ENCODE measurements around the gene HES3. TPM values are rescaled to one million over a fixed set of nuclear protein-coding genes. Genes with fewer than 3 reads are reported as not detected.

The HES3 gene
- total RNA-seq, 1 donor from 2014 or later: not detected

DNA sequence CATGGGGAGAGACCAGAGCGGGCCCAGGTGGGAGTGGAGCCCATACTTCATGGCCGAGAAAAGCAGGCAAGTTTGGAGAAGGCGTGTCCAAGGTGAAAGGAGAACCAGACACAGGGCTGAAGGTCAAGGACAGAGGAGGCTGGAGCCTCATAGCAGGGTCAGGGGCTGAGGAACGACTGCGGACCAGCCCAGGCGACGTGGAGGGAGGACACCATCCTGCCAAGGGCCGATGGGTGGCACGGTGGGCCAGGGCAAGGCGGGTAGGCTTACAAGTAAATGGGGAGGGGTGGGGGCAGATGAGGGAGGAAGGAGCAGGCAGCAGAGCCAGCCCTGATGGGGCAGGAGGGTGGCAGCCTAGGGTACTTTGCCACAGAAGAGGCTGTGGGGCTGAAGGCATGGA is 35.1 kb downstream of the HES3 start:
- no peak overlapping the region for H3K4me3 Mint-ChIP-seq (ENCODE audit: unreplicated experiment)
- TF ChIP-seq, protein P1, sequence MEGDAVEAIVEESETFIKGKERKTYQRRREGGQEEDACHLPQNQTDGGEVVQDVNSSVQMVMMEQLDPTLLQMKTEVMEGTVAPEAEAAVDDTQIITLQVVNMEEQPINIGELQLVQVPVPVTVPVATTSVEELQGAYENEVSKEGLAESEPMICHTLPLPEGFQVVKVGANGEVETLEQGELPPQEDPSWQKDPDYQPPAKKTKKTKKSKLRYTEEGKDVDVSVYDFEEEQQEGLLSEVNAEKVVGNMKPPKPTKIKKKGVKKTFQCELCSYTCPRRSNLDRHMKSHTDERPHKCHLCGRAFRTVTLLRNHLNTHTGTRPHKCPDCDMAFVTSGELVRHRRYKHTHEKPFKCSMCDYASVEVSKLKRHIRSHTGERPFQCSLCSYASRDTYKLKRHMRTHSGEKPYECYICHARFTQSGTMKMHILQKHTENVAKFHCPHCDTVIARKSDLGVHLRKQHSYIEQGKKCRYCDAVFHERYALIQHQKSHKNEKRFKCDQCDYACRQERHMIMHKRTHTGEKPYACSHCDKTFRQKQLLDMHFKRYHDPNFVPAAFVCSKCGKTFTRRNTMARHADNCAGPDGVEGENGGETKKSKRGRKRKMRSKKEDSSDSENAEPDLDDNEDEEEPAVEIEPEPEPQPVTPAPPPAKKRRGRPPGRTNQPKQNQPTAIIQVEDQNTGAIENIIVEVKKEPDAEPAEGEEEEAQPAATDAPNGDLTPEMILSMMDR (IDR thresholded peaks at IDR 0.05): no peak
- DNase-seq (ENCODE audit: low spot score): no peak
- no peaks in the 10 kb centered on the region for H3K9me3 Mint-ChIP-seq (ENCODE audit: low read depth)
- peaks cover 2% of the 10 kb centered on the region for H3K36me3 Mint-ChIP-seq (ENCODE audit: low read depth)
- no peak overlapping the region for H3K27ac Mint-ChIP-seq (ENCODE audit: unreplicated experiment)
- H3K4me1 Mint-ChIP-seq (ENCODE audit: low read depth): peaks cover 29% of the 10 kb centered on the region
- no peaks in the 10 kb centered on the region for H3K27me3 Mint-ChIP-seq (ENCODE audit: low read depth)

GRCh38 chr1:6279613-6280383 is 35.8 kb downstream of the HES3 start:
- Mint-ChIP-seq H3K4me3 (ENCODE audit: unreplicated experiment) (no peak overlapping the region), H3K4me1 (ENCODE audit: low read depth) (peaks cover 29% of the 10 kb centered on the region), H3K36me3 (ENCODE audit: low read depth) (peaks cover 2% of the 10 kb centered on the region), H3K9me3 (ENCODE audit: low read depth) (no peaks in the 10 kb centered on the region), H3K27ac (ENCODE audit: unreplicated experiment) (no peak overlapping the region), H3K27me3 (ENCODE audit: low read depth) (no peaks in the 10 kb centered on the region)
- no peak for DNase-seq (ENCODE audit: low spot score)
- TF ChIP-seq, protein P1 (IDR thresholded peaks at IDR 0.05): no peak

DNA sequence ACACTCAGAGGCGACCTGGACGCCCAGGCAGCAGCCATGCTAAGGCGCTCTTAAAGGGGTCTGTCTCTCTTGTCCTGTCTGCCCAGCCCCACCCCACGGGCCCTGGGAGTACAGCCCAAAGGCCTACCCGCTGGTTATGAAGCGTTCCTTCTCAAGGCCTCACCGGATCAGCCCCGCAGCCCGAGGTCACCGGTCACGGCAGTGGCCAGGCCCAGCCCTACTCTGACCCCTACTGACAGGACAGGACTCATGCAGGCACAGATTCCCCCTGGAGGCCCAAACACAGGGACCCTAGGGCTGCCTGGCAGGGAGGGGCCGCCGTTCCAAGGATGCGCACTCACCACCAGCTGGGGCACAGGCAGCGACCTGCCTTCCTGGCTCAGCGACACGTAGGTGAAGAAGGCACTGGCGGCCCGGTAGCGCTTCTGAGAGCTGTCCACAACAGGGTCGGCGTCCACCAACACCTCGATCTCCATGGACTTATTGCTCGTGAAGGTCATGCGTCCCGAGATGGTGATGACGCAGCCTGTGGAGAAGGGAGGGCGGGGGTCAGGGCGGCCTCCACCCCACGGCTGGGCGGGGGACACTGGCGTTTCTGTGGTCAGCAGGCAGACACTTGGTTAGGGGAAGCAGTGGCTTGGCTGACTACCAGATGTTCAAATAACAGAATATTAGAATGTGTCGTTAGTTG is 36.9 kb downstream of the HES3 start:
- Mint-ChIP-seq H3K4me1 (ENCODE audit: low read depth) (peaks cover 27% of the 10 kb centered on the region), H3K4me3 (ENCODE audit: unreplicated experiment) (no peak overlapping the region), H3K9me3 (ENCODE audit: low read depth) (no peaks in the 10 kb centered on the region), H3K36me3 (ENCODE audit: low read depth) (peaks cover 2% of the 10 kb centered on the region), H3K27me3 (ENCODE audit: low read depth) (no peaks in the 10 kb centered on the region), H3K27ac (ENCODE audit: unreplicated experiment) (no peak overlapping the region)
- DNase-seq (ENCODE audit: low spot score): no peak
- TF ChIP-seq, protein P1 (IDR thresholded peaks at IDR 0.05): peak; percentile 68

GRCh38 chr1:6281511-6282402 is 37.8 kb downstream of the HES3 start:
- peaks cover 18% of the 10 kb centered on the region for H3K4me1 Mint-ChIP-seq (ENCODE audit: low read depth)
- no peak overlapping the region for H3K4me3 Mint-ChIP-seq (ENCODE audit: unreplicated experiment)
- TF ChIP-seq, protein P1 (IDR thresholded peaks at IDR 0.05): no peak
- no peak overlapping the region for H3K27ac Mint-ChIP-seq (ENCODE audit: unreplicated experiment)
- no peaks in the 10 kb centered on the region for H3K27me3 Mint-ChIP-seq (ENCODE audit: low read depth)
- H3K9me3 Mint-ChIP-seq (ENCODE audit: low read depth): no peaks in the 10 kb centered on the region
- H3K36me3 Mint-ChIP-seq (ENCODE audit: low read depth): peaks cover 2% of the 10 kb centered on the region
- DNase-seq (ENCODE audit: low spot score): no peak
